ENCODE measurements around the gene MRAS.

The MRAS gene

DNA sequence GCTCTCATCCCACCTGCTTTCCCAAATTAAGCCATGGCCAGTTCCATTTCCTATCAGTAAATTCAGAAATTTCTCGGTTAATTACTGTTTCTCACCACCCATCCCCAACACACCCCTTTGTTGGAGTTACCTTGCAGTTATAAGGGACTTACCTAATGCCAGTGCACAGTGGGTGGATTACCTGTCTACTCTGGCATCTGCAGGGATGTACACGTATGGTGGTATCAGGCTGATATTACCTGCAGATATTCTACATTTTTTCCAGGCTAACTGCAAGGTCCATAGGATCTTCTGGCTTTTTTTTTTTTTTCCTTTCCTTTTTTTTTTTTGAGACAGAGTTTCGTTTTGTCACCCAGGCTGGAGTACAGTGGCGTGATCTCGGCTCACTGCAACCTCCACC lies 7.9 kb upstream of the MRAS start:
- DNase-seq (ENCODE audit: low read depth): no peak

GRCh38 chr3:138344754-138345153 lies 3.6 kb upstream of the MRAS start:
- no peak for DNase-seq (ENCODE audit: low read depth)

DNA sequence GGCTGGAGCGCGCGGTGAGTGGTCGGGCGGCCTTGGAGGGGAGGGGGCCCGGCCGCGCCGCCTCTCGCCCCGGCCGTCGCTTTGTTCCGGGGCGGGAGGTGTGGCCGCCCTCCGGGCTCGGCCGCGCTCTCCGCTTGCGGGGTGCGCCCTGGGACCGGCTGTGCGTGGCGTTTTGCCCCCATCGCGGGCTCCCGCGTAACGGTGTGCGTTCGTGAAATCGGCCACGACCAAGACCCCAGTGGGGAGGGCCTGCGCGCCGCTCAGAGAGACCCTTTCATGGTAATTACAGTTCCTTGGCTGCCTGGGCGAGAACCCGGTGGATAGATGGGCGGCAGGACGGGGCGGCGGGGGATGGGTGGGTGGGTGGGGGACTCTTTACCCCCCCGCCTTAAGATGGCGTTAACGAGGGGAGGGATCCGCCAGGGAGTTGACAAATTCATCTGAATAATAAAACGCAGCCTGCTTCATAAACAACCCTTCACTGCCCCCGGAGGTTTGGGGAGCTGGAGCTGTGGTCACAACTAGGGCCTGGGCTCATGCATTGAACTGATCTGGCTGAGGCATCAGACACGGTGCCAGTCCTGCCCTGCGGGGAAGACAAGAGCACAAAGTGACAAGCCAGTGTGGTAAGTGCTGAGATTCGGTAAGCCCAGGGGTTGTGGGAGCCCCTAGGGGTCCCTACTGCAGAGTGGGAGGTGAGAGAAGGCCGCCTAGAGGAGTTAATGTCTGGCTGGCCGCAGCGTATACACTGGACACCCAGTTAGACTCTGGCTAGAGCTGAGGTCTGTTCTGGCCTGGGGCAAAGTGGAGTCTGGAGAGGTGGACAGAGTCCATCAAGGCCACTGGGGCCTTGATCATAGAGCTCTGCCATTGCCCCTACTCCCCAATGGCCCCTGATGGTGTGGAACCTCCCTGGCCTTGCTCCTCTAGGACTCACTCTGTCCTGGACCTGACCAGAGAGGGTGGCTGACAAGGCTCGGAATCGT lies 668 bp downstream of the MRAS start:
- DNase-seq (ENCODE audit: low read depth): no peak

GRCh38 chr3:138349926-138350665 lies 1.7 kb downstream of the MRAS start:
- DNase-seq (ENCODE audit: low read depth): no peak

DNA sequence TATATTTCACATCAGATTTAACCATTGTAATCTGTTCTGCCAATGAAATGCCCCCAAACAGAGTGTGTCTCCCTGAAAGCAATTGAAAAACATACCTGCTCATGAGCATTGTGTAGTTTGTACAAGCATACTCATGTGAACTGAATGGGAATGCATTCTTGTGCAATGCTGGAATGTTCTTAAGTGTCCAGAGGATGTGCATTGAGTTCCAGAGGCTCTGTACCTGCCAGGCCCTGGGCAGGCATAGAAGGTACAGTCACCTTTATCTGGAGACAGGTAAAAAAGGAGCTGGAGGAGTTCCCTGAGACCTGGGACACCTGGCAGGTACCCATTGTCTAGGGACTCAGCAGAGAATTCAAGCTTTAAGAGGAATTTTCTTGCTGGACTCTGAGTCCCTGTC lies 2.8 kb downstream of the MRAS start:
- no peak for DNase-seq (ENCODE audit: low read depth)

- no peak for DNase-seq (ENCODE audit: low read depth)
These were observed 3.7 kb downstream of the MRAS start for GRCh38 chr3:138351916-138352550.

- no peak for DNase-seq (ENCODE audit: low read depth)
These were observed 6.0 kb downstream of the MRAS start for GRCh38 chr3:138354376-138354775.

- no peak for DNase-seq (ENCODE audit: low read depth)
These were observed 6.7 kb downstream of the MRAS start for GRCh38 chr3:138355071-138355470.

DNA sequence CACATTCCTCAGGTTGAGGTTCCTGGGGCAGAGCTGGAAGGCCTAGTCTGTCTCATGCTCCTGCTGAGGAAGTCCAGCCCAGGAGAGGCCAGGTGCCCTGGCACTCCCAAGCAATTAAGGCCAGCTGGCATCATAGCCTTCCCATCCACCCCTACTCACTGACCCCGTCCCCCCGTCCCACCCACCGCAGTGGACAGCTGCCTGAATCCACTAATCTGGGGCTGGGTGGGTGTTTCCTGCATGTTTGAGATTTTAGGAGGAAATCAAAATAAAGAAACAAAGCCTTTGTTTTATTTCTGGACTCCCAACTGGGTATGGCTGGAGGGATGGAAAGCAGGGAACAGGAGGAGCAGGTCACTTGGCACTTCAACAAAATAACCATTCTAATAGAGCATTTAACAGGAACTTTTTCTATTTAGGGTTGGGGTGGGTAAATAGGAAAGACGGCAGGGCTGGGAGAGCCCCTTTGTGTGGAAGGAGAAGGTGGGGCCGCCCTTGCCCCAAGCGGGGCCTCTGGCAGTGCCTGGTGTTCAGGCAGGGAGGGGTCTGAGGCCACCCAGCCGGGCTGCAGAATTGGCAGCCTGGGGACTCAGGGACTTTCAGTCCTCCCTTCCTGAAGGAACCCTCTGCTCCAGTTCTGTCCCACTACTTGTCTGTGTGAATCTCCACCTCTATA lies 8.5 kb downstream of the MRAS start:
- no peak for DNase-seq (ENCODE audit: low read depth)

DNA sequence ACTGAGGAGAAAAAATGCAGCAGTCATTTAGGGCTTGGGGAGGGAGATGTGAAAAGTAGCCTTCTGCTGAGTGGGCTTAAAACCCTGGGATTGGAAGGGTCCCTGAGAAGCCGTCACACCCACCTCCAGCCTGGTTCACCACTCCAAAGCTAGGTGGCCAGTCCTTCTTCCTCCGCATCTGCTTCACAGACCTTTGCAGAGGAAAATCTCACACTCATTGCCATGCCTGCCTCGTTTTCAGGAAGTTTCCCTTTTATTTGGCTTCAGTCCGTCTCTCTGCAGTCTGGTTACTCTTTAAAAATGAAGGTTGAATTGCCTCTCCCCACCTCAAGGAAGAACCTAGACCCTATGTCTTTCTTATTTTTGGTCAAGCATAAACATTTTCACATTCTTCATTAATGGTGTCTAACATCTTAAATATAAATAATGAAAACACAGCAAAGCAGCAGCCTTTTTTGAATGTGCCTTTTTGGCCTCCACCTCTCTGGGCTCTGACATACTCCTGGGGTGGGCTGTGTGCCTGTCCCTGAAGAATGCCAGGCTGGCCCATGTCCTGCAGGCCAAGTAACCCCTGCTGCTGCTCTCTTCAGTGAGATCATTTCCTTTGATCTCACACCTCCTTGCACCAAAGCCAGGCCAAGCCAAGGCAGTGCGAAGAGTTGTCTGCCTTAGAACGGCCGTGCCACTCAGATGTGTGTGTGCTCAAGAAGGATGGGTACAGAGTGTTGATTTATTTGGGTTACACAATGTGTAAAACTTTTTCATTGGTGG lies 11.0 kb downstream of the MRAS start:
- DNase-seq (ENCODE audit: low read depth): no peak

GRCh38 chr3:138359919-138360868 lies 11.8 kb downstream of the MRAS start:
- DNase-seq (ENCODE audit: low read depth): no peak

- DNase-seq (ENCODE audit: low read depth): no peak
These were observed 12.6 kb downstream of the MRAS start for GRCh38 chr3:138360869-138361525.

DNA sequence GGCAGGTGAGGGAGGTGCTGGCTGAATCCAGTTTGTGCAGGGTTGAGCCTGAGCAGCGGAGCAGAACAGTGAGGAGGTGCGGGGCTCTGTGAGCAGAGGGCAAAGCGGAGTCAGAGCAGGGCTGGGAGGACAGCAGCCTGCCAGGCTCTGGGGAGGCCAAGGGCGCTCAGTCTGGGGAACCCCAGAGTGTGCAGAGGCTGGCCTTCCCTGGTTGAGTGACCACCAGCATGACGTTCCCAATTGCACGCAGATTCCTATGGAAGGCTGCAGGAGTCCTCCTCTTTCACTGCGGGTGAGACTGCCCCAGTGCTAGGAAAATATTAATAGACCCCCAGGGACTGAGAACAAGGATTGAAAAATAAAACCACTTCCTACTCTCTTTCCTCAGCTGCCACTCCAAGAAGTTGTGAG lies 13.2 kb downstream of the MRAS start:
- DNase-seq (ENCODE audit: low read depth): no peak

DNA sequence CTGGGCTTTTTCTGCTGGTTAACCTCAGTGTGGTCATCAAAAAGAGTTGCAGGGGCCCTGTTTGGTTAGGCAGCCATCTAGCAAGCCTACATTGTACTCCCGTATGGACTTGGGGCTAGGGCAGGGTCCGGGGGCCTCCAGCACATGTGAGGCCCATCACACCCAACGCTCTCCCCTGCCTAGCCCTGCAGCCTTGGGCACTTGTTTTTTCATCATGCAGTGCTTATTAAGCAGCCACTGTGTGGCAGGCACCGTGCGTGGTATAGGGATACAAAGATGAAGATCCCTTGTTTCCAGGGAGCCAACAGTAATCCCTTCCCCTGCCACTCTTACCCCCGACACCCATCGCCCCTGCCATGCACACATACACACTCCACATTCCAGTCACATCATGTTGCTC lies 14.2 kb downstream of the MRAS start:
- DNase-seq (ENCODE audit: low read depth): no peak

GRCh38 chr3:138363322-138363721 lies 14.9 kb downstream of the MRAS start:
- no peak for DNase-seq (ENCODE audit: low read depth)

- DNase-seq (ENCODE audit: low read depth): no peak
These were observed 16.2 kb downstream of the MRAS start for GRCh38 chr3:138364356-138365252.

- DNase-seq (ENCODE audit: low read depth): no peak
These were observed 16.8 kb downstream of the MRAS start for GRCh38 chr3:138365253-138365555.

DNA sequence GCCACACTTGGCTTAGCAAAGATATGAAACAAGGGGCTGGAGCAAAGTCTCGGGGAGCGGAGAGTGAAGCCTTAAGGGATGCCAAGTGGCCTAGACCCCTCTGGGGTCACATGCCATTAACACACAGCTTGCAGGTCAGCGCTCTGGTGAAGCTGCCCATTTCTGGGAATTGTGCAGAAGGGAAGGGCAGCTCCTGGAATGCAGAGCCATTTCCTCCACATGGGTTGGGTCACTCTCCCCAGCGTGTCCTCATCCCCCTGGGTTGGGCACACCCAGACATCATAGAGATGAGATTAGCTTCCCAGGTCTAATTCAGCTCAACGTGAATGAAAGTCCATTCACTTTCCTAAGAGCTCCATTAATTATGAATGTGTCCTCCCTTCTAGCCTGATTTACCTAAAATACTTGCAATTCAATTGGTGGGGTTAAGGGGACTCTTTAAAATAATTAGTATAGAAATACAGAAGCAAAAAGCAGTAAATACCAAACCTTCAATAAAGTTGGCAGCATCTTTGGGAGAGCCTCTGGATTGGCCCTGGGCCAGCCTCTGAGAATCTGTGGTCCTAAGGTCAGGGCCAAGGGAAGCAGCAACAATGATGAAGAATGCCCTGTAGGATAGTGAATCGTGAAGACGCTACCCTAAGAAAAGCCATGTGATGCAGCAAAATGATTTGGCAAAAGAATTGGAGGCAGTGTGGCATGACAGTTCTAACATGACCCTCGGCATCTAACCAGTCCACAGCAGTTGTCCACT lies 17.8 kb downstream of the MRAS start:
- no peak for DNase-seq (ENCODE audit: low read depth)
